ENCODE measurements around the gene FAM53A. TPM values are rescaled to one million over a fixed set of nuclear protein-coding genes. Genes with fewer than 3 reads are reported as not detected.

The FAM53A gene
- total and polyA plus RNA-seq, 2 of the 13 experiments (the other 11 are each of a cell fraction or from before 2014, with no cell fraction given), result 0.48 to 1.1 TPM

- TF ChIP-seq CEBPZ (IDR thresholded peaks at IDR 0.05; ENCODE audit: low read length) (no peak), ZNF562 (CRISPR knock-in tag; IDR thresholded peaks at IDR 0.05; ENCODE audit: borderline replicate concordance) (no peak), ZNF205 (CRISPR knock-in tag; IDR thresholded peaks at IDR 0.05) (no peak), IKZF4 (CRISPR knock-in tag; IDR thresholded peaks at IDR 0.05; ENCODE audit: borderline replicate concordance, low read depth, not compliant biosample characterization) (no peak), PAXIP1 (CRISPR knock-in tag; conservative IDR thresholded peaks at IDR 0.05) (no peak), AKAP8 (CRISPR knock-in tag; IDR thresholded peaks at IDR 0.05) (no peak), HNF1A (IDR thresholded peaks at IDR 0.05; ENCODE audit: low read depth) (no peak), HNF1A (CRISPR knock-in tag; IDR thresholded peaks at IDR 0.05; ENCODE audit: borderline replicate concordance) (no peak)
- TF ChIP-seq, protein P1, sequence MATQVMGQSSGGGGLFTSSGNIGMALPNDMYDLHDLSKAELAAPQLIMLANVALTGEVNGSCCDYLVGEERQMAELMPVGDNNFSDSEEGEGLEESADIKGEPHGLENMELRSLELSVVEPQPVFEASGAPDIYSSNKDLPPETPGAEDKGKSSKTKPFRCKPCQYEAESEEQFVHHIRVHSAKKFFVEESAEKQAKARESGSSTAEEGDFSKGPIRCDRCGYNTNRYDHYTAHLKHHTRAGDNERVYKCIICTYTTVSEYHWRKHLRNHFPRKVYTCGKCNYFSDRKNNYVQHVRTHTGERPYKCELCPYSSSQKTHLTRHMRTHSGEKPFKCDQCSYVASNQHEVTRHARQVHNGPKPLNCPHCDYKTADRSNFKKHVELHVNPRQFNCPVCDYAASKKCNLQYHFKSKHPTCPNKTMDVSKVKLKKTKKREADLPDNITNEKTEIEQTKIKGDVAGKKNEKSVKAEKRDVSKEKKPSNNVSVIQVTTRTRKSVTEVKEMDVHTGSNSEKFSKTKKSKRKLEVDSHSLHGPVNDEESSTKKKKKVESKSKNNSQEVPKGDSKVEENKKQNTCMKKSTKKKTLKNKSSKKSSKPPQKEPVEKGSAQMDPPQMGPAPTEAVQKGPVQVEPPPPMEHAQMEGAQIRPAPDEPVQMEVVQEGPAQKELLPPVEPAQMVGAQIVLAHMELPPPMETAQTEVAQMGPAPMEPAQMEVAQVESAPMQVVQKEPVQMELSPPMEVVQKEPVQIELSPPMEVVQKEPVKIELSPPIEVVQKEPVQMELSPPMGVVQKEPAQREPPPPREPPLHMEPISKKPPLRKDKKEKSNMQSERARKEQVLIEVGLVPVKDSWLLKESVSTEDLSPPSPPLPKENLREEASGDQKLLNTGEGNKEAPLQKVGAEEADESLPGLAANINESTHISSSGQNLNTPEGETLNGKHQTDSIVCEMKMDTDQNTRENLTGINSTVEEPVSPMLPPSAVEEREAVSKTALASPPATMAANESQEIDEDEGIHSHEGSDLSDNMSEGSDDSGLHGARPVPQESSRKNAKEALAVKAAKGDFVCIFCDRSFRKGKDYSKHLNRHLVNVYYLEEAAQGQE (IDR thresholded peaks at IDR 0.05; ENCODE audit: borderline replicate concordance in 1 of 2, low read depth in 1 of 2, low read length in 2 of 2), result no peak
These were observed 75.2 kb downstream of the FAM53A start (continued) for GRCh38 chr4:1608821-1609500.

Data from HepG2 (cell line).